Mucosa of gallbladder (tissue), 1 donor: ENCODE results near the gene DAZAP1. TPM values are rescaled to one million over a fixed set of nuclear protein-coding genes. Genes with fewer than 3 reads are reported as not detected.
A peak's percentile ranks its signal among the peaks of the same experiment; 100 is the strongest.
"Not testable (repeated sequence)": the region's sequence is repeated elsewhere in the genome, so short reads cannot be mapped to it uniquely, and the experiment has no call there.

Experiments
- DNase-seq: peaks from one replicate; pipeline ENCODE4 v3.0.0-alpha.2; 2020; ENCODE audit warnings: low spot score
- total RNA-seq: library from RNA; stranded (reverse); gene quantifications from one replicate; pipeline ENCODE4 v1.2.1, GENCODE V29; 2021
- donor health status: DM: no; HTN: no; CAD: no.

Gene DAZAP1
- total RNA-seq, 1 donor from 2014 or later, result 77.7 TPM

- DNase-seq, result no peak
Measured at GRCh38 chr19:1410789-1411188, 3.4 kb downstream of the DAZAP1 start.

DNA sequence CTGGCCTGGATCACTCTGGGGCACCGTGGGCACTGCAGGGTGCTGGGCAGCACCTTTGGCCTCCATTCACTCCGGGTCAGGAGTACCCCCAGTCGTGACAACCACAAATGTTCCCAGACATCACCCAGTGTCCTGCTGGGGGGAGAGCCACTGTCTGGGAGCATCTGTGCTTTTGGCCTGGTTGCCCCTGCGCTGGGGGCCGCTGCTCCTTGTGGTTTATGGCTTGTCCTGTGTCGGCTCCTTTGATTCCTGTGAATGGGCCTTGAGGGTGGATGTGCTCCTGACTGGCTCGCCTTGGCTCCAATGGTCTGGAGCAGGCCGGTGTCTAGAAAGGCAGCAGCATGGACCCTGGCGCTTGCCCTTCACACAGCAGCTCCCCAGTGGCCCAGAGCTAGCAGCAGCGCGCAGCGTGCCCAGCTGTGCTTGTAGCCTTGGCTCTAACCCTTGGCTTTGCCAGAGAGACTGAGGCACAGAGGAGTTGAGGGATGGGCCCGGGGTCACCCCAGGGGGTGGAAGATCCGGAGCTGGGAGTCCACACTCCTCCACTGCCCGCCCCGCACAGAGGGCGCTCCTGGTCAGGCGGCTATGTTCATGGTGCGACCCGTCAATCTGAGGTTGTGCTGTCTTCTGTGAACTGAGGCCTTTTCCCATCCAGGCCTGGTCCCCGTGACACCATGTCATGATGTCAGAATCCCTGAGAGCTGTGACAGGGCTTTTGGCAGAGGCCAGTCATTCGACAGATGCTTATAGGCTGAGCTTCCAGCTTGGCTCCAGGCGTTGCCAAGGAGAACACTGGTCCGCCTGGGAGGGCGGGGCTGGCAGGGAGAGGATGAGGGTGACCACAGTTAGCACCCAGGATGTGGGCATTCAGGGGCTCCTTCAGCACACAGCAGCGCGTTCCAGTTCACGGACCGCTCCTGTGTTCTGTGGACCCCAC is 4.1 kb downstream of the DAZAP1 start:
- DNase-seq, result no peak

GRCh38 chr19:1412323-1412923 is 5.0 kb downstream of the DAZAP1 start:
- DNase-seq, result no peak

- DNase-seq, result peak; percentile 71
Measured at GRCh38 chr19:1412995-1413800, 5.8 kb downstream of the DAZAP1 start.

DNA sequence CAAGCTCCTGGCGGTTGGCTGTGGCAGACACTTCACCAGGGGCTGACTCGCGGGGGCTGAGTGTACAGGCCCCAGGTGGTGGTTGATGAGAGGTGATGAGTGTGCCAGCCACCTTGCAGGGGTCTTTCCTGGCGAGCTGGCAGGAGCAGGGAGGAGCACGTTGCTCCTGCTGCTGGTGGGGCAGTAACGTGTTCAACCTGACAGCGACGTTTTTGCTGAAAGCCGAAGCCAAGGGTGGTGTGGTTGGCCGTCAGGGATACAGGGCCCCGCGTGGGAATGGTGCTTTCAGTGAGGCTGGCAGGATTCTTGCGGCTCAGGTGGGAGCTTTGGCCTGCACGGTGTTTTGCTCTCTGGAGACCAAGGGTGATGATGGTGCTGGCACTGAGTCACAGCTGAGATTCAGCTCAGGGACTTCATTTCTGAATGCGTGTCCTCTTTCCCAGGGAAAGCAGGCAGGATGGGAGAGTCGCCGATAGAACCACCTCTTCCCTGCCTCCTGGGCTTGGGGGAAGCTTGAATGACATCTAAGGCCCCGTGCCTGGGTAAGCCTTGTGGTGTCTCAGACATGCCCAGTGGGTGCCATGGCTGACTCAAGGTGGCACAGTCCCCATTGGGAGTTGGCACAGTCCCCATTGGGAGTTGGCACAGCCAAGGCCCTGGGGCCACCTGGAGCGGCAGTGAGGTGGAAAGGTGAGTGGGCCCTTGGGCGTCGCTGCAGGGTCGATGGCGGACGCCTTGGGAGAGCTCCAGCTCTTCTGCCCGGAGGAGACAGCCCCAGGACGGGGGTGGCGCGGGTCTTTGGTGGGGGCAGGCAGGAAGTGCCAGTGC is 8.8 kb downstream of the DAZAP1 start:
- no peak for DNase-seq

DNA sequence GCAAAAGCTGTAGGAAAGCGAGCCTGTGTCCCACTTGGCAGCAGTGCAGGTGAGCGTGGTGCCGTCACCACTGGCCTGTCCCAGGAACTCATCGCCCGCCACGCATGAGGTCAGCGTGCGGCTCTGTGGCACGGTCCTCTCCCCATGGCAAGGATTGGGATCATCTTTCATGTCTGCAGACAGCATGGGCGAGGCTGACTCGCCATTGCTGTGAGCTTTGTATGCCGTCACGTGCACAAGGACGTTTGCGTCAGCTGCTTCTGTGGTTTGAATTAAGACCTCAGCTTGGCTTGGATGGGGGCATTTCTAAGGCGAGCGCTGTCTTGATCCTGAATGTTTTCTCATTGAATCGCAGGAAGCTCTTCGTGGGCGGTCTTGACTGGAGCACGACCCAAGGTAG is 9.8 kb downstream of the DAZAP1 start:
- DNase-seq, result no peak

- DNase-seq, result no peak
Measured at GRCh38 chr19:1417681-1418495, 10.5 kb downstream of the DAZAP1 start.

DNA sequence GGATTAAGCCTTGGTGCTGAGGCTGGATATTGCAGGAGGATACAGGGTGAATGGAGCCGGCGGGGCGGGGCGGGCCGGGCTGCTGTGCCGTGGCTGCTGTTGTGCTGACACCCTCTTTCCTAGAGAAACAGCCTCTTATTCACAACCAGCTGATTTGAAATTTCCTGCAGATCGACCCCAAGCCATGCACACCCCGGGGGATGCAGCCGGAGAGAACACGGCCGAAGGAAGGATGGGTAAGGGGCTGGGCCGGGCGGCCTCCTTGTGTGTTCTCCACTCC is 11.1 kb downstream of the DAZAP1 start:
- no peak for DNase-seq

DNA sequence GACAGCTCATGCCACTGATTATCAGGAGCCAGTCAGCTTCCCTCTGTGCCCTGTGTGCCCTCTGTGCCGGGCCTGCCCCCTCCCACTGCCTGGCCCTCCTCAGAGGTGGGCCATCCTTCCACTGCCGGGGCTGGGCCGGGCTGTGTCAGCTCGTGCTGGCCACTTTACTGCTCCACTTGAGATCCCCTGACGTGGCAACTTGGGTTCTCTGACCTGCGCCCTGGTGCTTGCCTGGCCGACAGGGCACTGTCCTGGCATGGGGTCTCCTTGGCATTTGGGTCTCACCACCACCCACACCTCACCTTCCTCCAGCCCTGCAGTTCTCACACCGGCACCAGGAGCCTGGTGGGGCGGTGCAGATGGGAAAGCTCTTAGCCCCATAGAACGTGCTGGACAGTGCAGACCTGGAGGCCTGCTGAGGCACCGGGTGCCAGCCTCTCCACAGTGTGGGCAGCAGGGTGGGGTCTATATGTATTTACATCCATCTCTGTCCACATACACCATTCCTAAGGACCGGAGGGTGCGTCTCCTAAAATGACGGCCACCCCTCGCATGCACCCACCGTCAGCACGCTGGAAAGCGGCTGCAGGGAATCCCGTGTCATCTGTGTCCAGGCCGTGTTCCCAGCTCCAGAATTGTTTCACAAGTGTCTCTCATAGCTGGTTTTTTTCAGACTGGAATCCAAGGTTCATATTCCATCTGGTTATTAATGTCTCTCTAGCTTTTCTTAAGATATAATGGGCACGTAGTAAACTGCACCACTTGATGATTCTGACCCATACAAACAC is 11.8 kb downstream of the DAZAP1 start:
- no peak for DNase-seq

- DNase-seq, result not testable (repeated sequence)
Measured at GRCh38 chr19:1420085-1420484, 12.7 kb downstream of the DAZAP1 start.

GRCh38 chr19:1420590-1420989 is 13.2 kb downstream of the DAZAP1 start:
- DNase-seq, result no peak

DNA sequence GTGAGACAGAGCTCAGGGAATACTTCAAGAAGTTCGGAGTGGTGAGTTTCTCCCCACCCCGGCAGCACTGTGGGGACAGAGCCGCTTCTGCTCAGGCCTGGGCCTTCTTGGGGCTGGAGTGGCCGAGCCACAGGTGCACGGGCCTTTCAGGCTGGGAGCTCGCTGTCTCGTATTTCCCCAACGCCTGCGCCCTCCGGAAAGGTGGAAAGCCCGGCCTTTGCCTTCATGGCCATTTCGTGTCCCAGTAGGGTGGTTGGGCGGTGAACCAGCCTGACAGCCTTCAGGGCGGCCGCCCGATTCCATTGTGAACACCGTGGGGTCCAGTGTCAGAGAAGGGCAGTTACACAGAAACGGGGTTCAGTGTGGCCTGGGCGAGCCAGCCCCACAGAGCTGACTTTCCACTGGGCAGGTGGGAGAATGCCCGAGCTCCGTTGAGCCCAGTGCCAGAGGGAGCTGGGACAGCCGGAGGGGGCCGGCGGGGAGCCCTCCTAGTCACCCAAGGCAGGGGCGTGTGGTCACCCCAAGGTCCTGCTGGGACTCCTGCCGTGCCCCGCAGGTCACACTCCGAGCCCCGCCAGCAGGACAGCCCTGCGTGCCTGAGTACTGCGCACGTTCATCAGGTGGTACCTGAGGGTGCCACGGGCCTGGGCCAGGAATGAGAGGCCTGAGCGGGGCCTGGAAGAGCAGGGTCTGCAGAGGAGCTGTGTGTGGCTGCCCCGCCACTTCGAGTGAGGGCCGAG is 14.0 kb downstream of the DAZAP1 start:
- no peak for DNase-seq

DNA sequence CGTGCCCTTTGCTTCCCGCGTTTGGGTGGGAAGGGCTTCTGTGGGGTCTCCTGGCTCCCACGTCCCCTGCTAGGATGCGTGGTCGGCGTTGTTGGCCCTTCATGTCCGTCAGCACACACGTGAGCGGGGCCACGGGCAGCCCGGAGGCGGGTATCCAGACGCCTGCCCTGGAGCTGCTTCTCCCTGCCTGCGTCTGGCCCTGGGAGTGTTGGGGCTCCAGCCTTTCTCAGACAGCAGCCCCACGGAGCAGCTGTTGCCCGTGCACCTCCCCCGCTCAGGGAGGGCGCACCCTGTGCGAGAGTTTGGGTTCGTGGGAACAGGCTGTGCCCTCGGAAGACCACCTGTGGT is 14.5 kb downstream of the DAZAP1 start:
- no peak for DNase-seq

DNA sequence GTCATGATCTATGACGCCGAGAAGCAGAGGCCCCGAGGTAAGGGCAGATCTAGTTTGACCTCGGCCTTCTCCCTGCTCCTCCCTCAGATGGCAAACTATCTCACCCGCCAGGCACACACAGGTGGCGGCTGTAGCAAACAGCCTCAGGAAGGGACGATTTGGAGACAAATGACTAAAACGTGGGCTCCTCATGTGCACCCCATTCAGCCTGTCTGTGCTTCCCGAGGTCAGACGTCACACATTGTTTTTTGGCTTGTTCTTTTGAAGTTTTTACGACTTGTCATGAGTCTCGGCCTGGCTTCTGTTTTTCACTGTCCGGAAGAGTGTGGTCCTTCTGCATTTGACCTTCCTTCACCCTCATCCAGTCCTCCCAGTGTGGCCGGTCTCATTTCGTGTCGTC is 15.0 kb downstream of the DAZAP1 start:
- no peak for DNase-seq

DNA sequence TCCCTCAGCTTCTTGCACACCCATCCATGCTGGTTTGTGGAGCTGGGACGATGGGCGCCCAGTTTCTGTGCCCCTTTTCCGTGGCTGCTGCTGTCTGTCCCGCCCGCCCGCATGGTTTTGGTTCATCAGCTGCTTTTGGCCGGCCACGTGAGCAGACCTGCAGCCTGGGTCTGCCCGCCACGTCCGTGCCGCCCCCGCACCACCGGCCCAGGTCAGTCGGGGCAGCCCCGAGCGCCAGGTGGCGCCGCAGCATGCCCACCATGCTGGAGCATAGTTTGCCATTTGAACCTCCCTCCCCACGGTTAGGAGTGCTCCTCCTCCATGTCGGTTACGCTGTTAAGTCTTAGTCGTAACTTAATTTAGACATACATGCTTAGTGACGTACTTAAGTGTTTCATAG is 15.6 kb downstream of the DAZAP1 start:
- DNase-seq, result no peak

DNA sequence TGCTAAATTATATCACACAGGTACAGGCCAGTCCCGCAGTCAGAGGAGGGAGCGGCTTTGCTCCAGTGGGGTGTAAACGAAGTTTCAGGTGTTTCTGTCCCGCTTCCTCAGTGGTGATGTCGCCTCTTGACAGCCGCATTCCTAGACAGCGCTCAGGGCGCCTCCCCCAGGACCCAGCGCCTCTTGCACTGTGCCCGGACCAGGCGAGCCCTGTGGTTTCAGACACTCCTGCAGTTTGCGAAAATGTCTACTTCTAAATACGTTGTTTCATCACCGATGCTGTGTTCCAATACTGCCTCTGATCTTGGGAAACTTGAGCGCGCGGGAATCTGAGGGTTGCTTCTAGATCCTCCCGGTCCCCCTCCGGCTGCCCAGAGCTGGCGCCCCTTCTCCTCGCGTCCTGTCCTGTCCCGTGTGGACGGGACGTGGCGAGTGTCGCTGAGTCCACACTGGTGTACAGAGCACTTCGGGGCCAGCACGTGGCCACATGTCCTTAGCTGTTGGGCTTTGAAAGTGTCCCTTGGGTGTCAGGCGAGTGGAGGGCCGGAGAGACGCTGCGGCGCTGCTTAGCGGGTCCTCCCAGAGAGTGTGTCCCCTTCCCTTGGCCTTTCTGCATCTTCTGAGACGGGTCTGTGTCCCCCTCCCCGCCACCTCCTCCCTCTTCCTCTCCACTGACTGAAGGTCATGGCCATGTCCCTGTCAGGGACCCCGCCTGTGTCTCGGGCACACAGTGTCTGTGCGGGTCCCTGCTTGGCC is 16.2 kb downstream of the DAZAP1 start:
- no peak for DNase-seq

DNA sequence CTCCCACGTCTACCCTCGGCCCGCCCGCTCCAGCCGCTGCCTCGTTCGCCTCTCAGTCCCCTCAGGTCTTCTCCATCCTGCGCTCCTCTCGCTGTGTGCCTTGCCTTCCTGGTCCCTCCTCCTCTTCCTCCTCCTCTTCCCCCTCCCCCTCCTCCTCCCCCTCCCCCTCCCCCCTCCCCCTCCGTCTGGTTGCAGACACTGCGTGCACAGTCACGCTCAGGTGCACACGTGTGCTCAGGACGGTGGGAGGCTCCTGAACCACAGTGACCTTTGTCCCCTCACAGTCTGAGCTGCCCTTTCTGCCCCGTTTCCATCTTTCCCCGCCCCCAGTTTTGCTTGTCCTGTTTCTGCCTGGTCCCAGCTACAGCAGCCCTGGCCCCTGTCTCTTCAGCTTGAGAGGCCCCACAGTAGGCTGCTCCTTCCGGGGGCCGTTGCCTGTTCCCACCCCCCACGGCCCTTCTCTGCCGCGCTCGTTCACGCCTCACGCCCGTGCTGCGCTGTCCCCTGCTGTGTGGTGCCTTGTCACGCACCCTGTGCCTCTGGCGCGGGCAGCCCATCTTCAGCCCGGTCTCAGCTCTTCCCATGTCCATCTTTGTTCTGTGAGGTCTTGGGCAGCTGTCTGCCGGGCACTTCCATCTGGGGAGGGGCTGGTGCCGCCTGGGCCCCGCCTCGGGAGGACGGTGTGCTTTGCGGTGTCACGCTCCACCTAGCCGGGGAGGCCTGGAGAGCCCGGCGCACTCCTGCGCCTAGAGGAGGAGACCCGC is 17.0 kb downstream of the DAZAP1 start:
- DNase-seq, result no peak
